HFF-Myc (cell line): ENCODE measurements around the gene EEIG2.

Experiments used
- DNase-seq: peaks from one replicate; pipeline ENCODE4 v3.0.0-alpha.2; 2011; ENCODE audit warnings: low read depth; ENCODE audit errors: extremely low read depth
- H3K4me3 ChIP-seq: replicated peaks from 2 replicates; pipeline ENCODE4 v1.5.1; 2011; ENCODE audit warnings: low read depth, mild to moderate bottlenecking, control low read depth, low read length
- CTCF ChIP-seq: IDR thresholded peaks from 2 replicates; pipeline ENCODE4 v1.5.1; 2012; ENCODE audit warnings: mild to moderate bottlenecking, low read depth, low read length, control low read depth; ENCODE audit errors: missing control alignments

EEIG2 gene

GRCh38 chr1:108583757-108584427 lies 24.0 kb downstream of the EEIG2 start:
- no peak overlapping the region for H3K4me3 ChIP-seq
- DNase-seq = no peak
- no peak for TF ChIP-seq CTCF

GRCh38 chr1:108584428-108584856 lies 24.5 kb downstream of the EEIG2 start:
- H3K4me3 ChIP-seq = no peak overlapping the region
- DNase-seq = no peak
- no peak for TF ChIP-seq CTCF

- DNase-seq = no peak
- TF ChIP-seq CTCF = no peak
- H3K4me3 ChIP-seq = no peak overlapping the region
These were observed 25.4 kb downstream of the EEIG2 start for GRCh38 chr1:108585313-108585712.

GRCh38 chr1:108590441-108590840 lies 30.5 kb downstream of the EEIG2 start:
- no peak overlapping the region for H3K4me3 ChIP-seq
- TF ChIP-seq CTCF = no peak
- DNase-seq = no peak

- no peak for TF ChIP-seq CTCF
- DNase-seq = peak; percentile 93
- no peak overlapping the region for H3K4me3 ChIP-seq
These were observed 31.1 kb downstream of the EEIG2 start for GRCh38 chr1:108590957-108591356.

GRCh38 chr1:108591466-108591865 lies 31.6 kb downstream of the EEIG2 start:
- no peak for DNase-seq
- no peak for TF ChIP-seq CTCF
- H3K4me3 ChIP-seq = no peak overlapping the region
